GM18498 (cell line): Measurements from ENCODE around the gene ZCCHC14.
"Not testable (repeated sequence)": the region's sequence is repeated elsewhere in the genome, so short reads cannot be mapped to it uniquely, and the experiment has no call there.

Experiments
- ATAC-seq: cut with Tn5 transposase; IDR thresholded peaks from one replicate; pipeline ENCODE4 v1.9.1; 2021; ENCODE audit warnings: mild to moderate bottlenecking, moderate library complexity; ENCODE audit not compliant: unreplicated experiment

The ZCCHC14 gene

DNA sequence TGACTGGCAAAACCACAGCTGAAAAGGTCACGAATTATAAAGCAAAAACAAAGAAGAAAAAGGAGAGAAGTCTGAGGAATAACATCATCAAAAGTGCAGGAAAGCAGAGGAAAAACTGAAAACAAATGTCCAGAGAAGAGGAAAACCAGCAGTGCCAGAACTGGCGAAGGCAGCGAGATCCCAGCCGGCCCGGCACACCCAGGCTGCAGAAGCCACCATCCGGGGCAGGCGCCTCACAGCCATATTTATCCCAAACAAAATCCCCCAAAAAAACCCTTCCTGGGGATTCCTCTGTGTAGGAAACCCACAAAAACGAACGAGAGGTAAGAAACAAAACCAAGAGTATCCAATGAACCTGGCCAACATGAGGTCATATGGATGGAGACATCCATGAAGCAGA, 10.6 kb downstream of the ZCCHC14 start:
- ATAC-seq: no peak

DNA sequence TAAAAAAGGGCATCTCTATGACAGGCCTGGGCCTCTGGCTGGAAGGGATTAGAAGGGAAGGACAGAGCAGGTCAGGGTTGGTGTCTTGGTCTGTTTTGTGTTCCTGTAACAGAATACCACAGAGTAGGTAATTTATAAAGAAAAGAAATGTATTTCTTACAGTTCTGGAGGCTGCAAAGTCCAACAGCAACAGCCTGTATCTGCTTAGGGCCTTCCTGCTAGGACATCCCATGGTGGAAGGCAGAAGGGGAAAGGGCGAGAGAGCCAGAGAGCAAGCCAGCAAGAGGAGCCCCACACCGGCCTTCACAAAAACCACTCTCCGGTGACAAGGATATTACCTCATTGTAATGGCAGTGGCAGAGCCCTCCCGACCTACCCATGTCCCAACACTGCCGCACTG, 11.1 kb downstream of the ZCCHC14 start:
- not testable (repeated sequence) for ATAC-seq

DNA sequence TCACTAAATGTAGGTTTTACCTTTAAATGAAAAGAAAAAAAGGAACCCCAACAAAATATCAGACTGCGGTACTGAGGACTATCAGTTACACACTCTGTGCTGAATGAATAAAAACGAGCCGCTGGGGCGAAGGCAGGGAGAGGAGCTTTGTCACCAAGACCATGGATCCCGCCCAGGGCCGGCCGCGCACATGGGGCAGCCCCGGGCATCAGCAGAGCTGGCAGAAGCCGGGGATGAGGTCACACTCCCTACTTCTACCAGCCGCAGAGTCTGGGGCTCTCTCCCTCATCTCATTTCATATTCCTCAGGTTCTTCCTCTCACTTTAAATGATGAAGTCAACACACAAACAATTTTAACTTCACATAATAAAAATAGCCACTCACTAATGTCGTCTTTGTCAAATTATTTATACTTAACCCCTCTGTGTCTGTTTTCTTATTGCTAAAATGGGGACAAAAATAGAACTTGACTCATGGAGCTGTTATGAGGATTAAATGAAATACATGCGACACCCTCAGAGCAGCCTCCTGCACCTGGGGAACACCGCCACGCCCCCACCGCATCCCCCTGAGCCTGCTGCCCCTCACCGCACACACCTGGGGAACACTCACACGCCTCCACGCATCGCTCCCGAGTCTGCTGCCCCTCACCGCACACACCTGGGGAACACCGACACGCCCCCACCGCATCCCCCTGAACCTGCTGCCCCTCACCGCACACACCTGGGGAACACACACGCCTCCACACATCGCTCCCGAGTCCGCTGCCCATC, 15.4 kb downstream of the ZCCHC14 start:
- ATAC-seq: not testable (repeated sequence)

DNA sequence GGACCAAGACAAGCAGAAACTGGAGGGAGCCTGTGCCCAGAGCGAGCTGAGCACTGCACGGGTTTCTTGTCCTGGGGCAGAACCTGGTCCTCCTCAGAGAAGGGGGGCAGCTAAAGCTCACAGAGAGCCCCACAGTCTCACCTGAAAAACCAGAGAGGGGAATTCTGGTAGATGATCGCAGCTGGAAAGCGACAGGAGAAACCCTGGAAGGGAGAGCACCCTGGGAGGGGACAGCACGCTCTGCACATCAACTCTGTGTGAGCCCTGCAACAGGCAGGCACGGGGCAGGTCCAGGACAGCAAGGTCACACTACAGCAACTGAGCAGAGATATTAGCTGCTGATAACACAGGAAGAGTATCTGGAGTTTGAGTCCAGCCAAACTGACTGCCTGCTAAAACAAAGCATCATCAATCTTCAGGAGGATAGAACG, 18.2 kb downstream of the ZCCHC14 start:
- ATAC-seq: no peak

DNA sequence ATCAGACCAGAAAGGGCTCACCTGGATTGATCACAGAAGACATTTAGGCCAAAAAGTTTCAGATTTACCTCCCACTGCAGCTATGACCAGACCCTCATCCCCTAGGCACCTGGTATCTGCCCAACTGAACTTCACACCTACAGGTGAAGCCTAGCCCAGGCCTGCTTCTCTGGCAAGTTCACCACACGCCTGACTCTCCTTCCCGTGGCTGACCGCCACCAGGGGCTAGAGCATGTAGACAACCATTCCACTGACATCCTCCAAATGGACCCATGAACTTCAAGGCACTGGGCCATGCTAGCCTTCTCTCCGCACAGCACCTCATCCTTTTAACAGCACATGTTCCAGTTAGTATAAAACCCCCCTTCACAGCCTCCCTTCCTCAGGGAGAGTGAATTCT, 18.8 kb downstream of the ZCCHC14 start:
- no peak for ATAC-seq

DNA sequence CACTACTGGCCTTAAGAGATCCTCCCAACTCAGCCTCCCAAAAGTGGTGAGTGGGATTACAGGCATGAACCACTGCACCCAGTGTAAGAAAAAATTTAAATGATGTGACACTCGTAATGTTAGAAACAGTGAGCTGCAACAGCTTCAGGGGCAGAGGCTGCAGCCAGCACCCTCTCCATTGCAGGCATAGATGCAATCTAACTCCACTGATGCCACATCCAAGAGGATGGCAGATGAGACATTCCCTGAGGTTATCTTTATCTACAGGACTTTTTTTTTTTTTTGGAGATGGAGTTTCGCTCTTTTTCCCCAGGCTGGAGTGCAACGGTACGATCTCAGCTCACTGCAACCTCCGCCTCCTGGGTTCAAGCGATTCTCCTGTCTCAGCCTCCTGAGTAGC, 19.9 kb downstream of the ZCCHC14 start:
- no peak for ATAC-seq

DNA sequence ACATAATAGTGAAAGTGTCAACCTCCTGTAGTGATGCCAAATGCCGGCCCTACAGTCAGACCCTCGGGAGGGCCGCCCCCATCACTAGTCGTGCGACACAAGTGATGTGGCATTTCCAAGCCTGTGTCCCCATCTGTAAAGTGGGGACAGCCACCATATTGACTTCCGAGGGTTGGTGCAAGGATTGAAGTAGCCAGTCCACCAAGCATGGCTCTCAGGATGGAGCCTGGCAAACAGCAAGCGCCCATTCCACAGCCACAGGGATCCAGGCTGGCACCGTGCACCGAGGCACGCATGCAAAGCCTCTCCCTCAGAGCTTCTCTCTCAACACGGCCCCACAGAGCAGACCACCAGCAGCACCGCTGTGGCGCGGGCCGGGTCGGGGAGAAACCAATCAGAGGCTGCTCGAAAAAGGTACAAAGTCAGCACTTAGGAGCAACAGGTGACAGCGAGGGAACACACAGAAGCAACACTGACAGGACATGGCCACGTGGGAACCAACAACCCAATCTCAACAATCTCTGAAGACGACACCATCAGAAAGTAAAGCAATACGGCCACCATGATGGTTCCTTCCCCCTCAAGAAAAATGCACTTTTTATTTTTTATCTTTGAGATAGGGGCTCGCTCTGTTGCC, 20.6 kb downstream of the ZCCHC14 start:
- no peak for ATAC-seq

DNA sequence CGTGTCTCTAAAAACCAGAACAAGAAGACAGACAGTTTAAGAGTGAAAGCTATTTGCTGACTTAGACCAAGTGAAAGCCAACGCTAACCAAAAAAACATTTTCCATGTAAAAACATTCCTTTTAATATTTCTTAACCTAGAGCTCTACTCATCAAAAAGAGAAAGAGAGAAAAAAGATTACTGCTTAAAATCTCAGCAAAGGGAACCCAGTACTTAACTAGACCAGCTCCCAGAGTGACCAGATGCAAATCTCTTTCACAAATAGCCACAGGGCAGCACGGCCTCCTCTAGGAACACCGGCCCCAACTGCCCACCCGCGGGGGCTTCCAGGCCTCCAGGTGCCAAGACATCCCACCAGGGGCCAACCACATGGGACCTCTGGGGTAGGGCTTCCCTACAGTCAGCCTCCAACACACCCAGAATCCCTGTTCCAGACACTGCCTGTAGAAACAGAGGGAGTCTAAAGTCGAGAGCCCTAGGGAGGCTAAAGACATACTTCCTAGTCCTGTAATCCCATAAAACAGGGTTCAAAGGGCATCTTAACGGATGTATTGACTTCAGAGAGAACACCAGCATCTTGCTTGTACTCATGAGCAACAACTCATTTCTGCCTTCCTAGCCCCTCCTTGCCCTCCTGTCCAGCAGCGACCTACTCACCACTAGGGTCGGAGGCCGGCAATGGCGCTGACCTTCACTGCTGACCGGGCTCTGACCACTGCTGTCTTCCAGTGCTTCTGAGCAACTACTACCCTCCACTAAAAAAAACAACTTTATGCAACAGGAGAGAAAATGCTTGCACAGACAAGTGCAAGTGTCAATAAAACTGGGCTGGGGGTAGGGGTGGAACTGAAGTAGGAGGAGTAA, 21.3 kb downstream of the ZCCHC14 start:
- no peak for ATAC-seq

DNA sequence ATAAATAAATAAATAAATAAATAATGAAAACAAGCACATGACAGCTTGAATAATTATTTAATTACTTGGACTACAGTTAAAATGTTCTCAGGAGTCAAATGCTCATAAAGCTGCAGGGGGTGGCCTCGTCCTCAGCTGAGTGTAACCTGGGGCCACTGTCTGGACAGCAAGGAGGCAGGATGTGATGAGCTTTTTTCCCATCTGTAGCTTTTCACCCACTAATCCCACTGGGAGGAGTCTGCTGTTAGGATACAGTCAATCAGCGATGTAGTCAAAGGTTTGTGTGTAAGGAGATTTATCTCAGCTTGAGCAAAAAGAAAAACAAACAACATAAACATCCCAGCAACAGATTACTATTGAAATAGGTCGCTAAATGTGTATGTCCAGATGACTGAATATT, 22.5 kb downstream of the ZCCHC14 start:
- ATAC-seq: no peak

DNA sequence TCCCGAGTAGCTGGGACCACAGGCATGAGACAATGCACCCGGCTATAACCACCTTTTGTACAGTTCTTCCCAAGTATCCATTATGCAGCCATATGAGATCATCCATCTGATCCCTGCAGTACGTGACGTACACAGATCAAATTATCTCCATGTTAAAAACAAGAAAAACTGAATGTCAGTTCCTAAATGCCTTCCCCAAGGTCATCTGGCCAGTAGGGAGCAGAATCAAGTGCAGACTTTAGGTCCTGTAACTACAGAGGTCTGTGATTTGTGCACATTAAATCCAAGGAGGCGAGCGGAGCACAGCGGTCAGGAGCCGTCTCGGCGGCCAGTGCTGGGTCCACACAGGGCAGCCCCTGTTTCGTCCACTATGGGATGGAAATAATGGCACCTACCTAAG, 23.7 kb downstream of the ZCCHC14 start:
- no peak for ATAC-seq

DNA sequence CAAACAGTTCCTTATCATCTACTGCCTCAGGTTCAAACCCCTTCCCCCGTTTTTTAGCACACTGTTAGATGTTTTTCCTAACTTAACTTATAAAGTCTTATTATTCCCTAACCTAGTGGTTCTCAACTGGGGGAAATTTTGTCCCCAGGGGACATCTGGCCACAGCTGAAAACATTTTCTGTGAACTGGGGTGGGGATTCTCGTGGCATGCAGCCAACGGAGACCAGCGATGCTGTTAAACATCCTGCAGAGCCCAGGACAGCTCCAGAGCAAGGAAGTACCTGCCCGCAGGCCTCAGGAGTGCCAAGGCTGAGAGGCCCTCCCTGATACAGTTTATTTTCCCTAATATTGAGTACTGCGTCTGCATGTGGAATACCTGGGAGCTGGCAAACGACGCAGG, 24.3 kb downstream of the ZCCHC14 start:
- ATAC-seq: no peak

DNA sequence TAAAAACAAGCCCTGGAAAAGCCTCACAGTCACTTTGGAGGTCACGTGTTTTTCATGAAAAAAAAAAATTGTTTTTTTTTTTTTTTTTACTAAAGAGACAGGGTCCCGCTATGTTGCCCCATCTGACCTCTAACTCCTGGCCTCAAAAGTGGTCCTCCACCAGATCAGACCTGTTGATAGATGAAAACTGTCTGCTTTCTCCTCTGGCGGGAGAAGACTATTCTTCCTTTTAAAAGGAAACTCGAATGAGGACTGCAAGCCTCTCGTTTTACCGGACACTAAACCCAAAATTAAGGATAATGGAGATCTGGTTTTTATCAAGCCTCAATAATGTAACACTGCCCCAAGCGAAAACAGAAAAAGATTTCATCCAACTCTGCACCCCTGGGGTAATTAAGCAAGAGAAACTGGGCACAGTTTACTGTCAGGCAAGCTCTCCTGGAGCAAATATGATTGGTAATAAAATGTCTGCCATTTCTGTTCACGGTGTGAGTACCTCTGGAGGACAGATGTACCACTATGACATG, 25.8 kb downstream of the ZCCHC14 start:
- no peak for ATAC-seq

DNA sequence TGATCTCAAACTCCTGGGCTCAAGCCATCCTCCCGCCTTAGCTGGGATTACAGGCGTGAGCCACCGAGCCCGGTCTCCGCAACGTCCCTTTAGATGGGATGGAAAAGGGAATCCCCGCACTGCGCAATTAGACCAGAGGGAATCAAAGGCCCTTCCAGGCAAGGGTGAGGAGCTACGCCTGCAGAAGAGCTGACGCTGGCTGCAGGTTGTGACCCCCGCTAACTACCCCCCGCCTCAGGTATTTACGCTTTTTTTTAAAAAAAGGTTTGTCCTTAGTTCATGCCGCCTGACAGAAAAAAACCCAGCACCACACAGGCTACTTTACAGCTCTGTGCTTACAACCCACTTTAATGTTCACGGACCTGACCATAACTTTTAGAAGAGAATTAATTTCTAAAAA, 26.9 kb downstream of the ZCCHC14 start:
- ATAC-seq: no peak

DNA sequence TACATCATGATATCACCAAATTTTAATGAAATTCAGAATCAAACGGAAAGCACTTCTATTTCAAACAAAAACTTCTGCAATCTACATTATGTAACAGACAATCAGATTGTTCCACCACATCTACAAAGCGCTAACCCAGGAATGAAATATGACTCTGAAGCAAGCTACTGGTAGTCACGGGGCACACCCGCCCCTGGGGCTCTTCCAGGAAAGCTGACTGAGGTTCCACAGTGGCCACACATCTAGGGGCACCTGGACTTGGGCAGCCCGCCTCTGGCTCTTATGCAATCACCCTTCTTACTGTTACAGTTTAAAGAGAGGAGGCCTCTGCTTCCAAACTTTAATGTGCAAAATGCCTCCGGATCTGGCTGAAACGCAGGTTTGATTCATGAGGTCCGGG, 27.5 kb downstream of the ZCCHC14 start:
- no peak for ATAC-seq

DNA sequence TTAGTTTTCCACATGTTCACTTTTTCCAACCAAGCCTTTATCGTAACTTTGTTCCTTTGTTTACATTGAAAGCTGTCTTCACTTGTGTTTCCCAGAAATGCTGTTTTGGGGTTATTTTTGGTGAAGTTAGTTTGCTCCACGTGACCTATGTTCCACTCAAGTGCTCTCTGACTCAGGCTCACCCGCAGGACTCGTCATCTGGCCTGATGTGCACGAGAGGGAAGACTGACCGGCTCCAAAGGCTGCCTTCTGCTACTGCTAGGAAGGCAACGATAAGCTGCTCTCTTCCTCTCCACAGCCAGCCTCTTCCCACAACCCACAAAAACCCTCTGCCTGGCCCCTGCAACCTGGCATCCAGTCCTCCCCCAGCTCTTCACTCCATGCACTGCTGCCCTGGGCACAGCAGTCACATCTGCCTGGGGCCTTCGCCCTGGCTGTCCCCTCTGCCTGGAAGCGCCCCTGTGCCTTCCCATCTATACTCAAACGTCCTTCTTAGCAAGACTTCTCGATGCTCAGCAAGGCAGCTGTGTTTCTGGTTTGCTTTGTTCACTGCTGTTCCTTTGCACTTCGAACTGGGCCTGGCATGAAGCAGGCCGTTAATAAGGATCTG, 28.0 kb downstream of the ZCCHC14 start:
- no peak for ATAC-seq

DNA sequence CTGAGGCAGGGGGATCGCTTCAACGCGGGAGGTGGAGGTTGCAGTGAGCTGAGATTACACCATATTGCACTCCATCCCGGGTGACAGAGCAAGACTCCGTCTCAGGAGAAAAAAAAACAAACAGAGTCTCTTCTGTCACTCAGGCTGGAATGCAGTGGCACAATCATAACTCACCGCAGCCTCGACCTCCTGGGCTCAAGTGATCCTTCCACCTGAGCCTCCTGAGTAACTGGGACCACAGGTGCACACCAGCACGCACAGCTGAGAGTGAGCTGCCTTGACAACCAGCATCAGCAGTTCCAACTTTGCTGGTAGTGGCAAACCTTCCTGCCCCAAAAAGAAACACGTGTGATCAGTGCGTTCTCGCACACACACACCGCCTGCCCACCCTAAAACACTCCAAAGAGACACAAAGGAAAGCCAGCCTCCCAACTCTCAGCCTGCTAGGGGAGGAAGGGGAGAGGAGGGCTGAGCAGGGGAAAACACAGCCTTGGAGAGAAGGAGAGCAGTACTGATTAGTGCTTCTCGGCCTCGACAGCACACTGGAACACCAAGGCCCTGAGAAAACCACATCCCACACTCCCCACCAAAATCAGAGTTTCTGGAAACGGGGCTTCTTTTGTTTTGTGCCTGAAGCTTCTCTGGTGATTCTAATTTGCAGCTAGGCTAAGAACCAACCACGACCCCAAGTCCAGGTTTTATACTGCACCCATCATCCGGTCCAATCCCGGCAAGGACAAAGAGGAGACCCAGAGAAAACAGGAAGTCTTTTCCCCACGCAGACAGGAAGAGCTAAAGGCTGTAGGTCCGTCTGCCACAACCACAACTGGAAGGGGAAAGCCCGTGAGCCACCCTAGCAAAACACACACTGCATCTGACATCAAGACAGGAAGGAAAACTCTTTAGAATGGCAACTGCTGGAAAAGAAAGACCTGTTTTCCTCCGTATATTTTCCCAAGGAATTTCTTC, 28.8 kb downstream of the ZCCHC14 start:
- no peak for ATAC-seq

DNA sequence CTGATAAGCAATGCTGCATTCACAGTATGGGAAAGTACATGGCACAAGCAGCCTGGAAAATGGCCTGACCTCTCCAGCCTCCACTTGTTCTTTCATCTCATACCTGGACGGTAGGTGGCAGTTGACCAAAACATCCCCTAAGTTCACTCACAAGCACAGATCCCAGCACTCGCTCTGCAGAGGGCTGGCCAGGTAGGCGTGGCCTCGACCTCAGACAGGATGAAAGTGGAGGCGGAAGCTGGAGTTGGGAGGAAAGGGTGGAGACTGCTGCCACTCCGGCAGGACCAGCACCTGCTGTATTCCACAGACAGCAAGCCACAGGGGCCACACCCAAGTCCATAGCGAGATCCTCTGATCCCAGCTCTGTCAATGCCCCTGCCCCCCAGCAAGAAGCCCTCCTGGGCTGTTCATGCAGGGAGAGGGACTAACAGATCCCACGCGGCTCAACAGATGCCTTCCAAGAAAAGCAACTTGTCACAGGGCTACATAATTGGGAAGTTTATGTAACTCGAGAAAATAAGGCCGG, 31.3 kb downstream of the ZCCHC14 start:
- no peak for ATAC-seq

DNA sequence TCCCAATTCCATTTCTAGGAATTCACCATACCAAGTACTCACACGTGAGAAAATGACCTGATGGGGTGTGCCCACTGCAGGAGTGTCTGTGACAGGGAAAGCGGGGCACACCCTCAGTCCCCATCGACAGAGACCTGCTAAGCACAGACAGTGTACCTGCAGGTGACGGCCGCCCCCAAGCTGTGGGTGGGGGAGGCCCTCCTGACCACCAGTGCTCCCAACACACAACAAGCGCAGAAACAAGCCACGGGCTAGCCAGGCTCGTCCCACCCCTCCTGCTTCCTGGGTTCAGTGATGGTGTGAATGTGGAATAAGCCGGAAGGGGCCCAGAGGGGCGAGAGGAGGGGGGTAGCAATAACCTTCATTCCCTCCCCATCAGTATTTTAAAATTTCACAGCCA, 31.9 kb downstream of the ZCCHC14 start:
- no peak for ATAC-seq

DNA sequence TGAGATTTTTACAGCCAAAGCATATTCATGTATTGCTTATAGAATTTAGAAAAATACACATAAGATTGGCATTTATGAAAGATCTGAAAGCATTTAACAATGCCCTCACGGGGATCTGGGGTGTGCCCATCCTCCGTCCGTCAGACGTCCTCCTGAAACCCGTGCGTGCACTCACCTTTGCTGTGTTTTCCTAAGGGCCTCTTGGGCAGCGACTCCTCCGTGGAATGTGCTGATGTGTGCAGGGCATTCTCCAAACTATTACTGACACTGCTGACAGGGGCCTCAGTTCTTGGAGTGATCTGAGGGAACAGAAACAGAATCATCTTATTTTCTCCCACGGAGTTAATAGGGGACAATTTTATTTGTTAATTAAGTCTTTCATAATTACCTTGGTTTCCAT, 33.0 kb downstream of the ZCCHC14 start:
- ATAC-seq: no peak

DNA sequence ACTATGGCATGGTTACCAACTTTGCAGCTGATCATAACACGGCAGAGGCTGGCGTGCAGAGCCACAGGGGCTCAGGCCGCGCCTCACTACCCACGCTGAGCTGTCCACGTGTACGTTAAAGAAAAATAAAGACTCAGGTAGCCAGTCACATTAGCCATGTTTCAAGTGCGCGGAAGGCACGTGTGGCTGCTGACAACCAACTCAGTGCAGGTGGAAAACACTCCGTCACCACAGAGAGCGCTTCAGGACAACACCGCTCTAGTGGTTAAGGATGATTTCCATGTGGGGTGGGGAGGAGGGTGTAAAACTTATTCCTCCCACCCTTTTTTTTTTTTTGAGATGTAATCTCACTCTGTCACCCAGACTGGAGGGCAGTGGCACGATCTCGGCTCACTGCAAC, 33.8 kb downstream of the ZCCHC14 start:
- ATAC-seq: no peak
